ENCODE data around the gene DSP.
A peak's percentile ranks its signal among the peaks of the same experiment; 100 is the strongest.

DSP gene

GRCh38 chr6:7561153-7561964, 19.9 kb downstream of the DSP start:
- no peak for DNase-seq (ENCODE audit: low read depth, low spot score)

- no peak for DNase-seq (ENCODE audit: low read depth, low spot score)
Observed at GRCh38 chr6:7562769-7563168, 21.3 kb downstream of the DSP start.

- no peak for DNase-seq (ENCODE audit: low read depth, low spot score)
Observed at GRCh38 chr6:7566107-7566506, 24.6 kb downstream of the DSP start.

GRCh38 chr6:7566617-7567173, 25.2 kb downstream of the DSP start:
- DNase-seq (ENCODE audit: low read depth, low spot score) = no peak

- DNase-seq (ENCODE audit: low read depth, low spot score) = no peak
Observed at GRCh38 chr6:7568021-7568420, 26.6 kb downstream of the DSP start.

DNA sequence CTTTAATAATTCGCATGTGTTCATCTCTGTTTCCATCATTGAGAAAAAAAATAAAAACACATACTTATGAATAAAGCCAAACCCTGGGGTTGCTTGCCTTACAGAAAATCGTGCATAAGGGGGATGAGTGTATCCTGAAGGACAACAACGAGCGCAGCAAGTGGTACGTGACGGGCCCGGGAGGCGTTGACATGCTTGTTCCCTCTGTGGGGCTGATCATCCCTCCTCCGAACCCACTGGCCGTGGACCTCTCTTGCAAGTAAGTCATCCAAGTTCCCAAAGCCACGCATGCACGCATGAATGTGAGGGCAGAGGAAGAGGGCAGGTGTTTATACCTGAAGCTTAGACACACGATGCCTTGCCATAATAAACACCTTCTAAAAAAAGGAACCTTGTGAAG, 27.6 kb downstream of the DSP start:
- no peak for DNase-seq (ENCODE audit: low read depth, low spot score)

- no peak for DNase-seq (ENCODE audit: low read depth, low spot score)
Observed at GRCh38 chr6:7572213-7572943, 30.9 kb downstream of the DSP start.

DNA sequence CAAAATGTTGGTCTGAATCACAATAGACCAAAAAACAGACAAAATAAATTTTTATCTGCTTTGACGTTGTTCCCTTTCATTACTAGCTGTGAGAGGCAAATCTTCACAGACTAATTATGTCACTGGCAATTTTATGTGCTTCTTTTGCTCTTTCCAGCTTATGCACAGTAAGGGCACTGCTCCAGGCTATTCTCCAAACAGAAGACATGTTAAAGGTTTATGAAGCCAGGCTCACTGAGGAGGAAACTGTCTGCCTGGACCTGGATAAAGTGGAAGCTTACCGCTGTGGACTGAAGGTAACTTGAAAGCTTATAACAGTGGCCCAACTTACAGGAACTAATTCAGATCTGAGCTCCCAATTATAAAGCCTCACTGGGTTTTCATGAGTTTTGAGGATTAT, 33.0 kb downstream of the DSP start:
- DNase-seq (ENCODE audit: low read depth, low spot score) = peak; percentile 3

DNA sequence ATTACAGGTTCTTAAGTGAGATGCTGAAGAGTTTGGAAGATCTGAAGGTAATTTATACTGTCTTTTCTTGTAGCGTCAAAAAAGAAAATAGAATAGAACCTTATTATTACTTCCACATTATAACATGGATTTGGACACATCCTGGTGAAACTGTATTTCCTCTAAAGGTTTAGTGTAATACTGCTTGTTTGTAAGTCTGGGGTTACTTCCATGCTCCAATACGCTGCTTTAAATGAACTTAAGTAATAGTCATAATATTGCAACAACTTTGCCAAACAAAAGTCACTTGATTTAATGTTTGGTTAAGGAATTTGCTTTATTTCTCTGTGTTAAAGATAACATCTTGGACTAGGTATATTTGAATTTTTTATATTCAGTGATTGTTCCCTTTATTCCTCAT, 37.0 kb downstream of the DSP start:
- no peak for DNase-seq (ENCODE audit: low read depth, low spot score)

- no peak for DNase-seq (ENCODE audit: low read depth, low spot score)
Observed at GRCh38 chr6:7578931-7579330, 37.5 kb downstream of the DSP start.

GRCh38 chr6:7579851-7580250, 38.4 kb downstream of the DSP start:
- no peak for DNase-seq (ENCODE audit: low read depth, low spot score)

DNA sequence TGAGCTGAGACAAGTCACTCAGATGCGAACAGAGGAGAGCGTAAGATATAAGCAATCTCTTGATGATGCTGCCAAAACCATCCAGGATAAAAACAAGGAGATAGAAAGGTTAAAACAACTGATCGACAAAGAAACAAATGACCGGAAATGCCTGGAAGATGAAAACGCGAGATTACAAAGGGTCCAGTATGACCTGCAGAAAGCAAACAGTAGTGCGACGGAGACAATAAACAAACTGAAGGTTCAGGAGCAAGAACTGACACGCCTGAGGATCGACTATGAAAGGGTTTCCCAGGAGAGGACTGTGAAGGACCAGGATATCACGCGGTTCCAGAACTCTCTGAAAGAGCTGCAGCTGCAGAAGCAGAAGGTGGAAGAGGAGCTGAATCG, 39.1 kb downstream of the DSP start:
- no peak for DNase-seq (ENCODE audit: low read depth, low spot score)

GRCh38 chr6:7580927-7581618, 39.6 kb downstream of the DSP start:
- no peak for DNase-seq (ENCODE audit: low read depth, low spot score)

DNA sequence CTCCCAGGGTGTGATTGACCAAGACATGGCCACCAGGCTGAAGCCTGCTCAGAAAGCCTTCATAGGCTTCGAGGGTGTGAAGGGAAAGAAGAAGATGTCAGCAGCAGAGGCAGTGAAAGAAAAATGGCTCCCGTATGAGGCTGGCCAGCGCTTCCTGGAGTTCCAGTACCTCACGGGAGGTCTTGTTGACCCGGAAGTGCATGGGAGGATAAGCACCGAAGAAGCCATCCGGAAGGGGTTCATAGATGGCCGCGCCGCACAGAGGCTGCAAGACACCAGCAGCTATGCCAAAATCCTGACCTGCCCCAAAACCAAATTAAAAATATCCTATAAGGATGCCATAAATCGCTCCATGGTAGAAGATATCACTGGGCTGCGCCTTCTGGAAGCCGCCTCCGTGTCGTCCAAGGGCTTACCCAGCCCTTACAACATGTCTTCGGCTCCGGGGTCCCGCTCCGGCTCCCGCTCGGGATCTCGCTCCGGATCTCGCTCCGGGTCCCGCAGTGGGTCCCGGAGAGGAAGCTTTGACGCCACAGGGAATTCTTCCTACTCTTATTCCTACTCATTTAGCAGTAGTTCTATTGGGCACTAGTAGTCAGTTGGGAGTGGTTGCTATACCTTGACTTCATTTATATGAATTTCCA, 43.9 kb downstream of the DSP start:
- no peak for DNase-seq (ENCODE audit: low read depth, low spot score)

DNA sequence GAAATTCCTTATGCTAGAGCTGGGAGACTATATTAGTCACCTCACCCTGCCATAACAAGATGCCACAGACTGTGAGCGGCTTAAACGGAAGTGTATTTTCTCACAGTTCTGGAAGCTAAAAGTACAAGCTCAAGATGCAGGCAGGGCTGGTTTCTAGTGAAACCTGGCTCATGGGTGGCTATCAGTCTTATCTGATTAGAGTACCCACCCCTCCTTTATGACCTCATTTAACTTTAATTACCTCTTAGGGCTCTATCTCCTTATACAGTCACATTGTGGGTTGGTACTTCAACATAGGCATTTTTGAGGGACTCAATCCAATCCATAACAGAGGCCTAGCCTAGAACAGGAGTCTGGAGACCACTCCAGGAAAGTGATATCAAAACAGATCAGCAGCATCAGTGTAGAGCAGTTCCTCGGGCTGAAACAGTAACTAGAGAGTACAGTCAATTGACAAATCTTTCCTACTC, 46.2 kb downstream of the DSP start:
- DNase-seq (ENCODE audit: low read depth, low spot score) = peak; percentile 28

DNA sequence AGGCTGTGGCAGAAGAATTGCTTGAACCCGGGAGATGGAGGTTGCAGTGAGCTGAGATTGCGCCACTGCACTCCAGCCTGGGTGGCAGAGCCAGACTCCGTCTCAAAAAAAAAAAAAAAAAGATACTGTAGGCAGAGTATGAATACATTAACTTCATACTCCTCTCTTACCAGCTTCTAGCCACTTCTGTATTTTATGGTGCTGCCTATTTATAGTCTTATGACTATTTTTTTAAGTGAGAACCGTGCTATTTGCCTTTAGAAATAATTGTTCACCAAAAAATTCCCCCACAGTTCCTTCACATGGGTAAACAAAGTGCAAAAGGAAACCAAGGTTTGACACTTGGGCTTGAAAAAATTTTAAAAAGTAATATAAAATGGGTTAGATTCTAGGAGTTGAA, 47.0 kb downstream of the DSP start:
- DNase-seq (ENCODE audit: low read depth, low spot score) = no peak

DNA sequence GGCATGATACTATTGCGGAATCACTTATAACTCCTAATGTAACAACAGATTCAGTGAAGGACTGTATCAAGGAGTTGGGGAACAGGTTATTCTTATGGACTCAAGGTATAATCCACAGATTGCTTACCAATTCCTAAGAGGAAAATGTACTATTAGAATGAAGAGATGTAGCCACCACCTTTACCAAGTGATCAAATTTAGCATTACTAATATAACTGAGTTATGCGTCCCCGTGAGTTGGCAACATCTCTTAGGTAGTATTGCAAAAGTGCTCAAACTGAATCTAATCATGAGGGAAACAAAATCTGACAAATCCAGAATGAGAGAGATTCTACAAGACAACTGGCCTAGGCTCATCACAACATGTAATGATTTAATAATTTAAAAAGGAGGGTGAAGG, 47.8 kb downstream of the DSP start:
- no peak for DNase-seq (ENCODE audit: low read depth, low spot score)

- DNase-seq (ENCODE audit: low read depth, low spot score) = peak; percentile 97
Observed at GRCh38 chr6:7589949-7590917, 48.8 kb downstream of the DSP start, which contains the start of gene SNRNP48. SNRNP48 (plus strand) TSS chr6:7590198; CDS start chr6:7590258, 60 bp downstream.

- peak; percentile 18 for DNase-seq (ENCODE audit: low read depth, low spot score)
Observed at GRCh38 chr6:7590918-7591302, 49.4 kb downstream of the DSP start.

- DNase-seq (ENCODE audit: low read depth, low spot score) = no peak
Observed at GRCh38 chr6:7591770-7592169, 50.3 kb downstream of the DSP start.
